Right atrium auricular region (tissue), 2 donors: ENCODE data around the gene CIDEA. TPM values are rescaled to one million over a fixed set of nuclear protein-coding genes. Genes with fewer than 3 reads are reported as not detected.

Source experiments
- DNase-seq: peaks from one replicate; pipeline ENCODE4 v3.0.0-alpha.2; 2019; ENCODE audit warnings: low spot score
- H3K27ac ChIP-seq, 2 donors: fragments of 200-600 bp; sonication (generic); 1 replicate in 1 of 2; 2 replicates in 1 of 2; pipeline ENCODE4 v1.5.1; 2016 to 2019
- H3K27me3 ChIP-seq, 2 donors: fragments of 200-600 bp; sonication (generic); one replicate each; pipeline versions ENCODE4 v1.5.1 to v1.6.0; 2017 to 2019
- H3K36me3 ChIP-seq: fragments of 200-600 bp; sonication (generic); one replicate; pipeline ENCODE4 v1.5.1; 2016
- H3K4me1 ChIP-seq, 2 donors: fragments of 200-600 bp; sonication (generic); one replicate each; pipeline versions ENCODE4 v1.5.1 to v1.6.0; 2017 to 2019
- H3K4me3 ChIP-seq, 2 donors: fragments of 200-600 bp; sonication (generic); 1 replicate in 1 of 2; 2 replicates in 1 of 2; pipeline ENCODE4 v1.5.1; 2017 to 2019; ENCODE audit warnings: mild to moderate bottlenecking in 1 of 2, moderate library complexity in 1 of 2
- H3K9me3 ChIP-seq, 2 donors: fragments of 200-600 bp; sonication (generic); one replicate each; pipeline ENCODE4 v1.5.1; 2019
- total RNA-seq, 2 donors: library from RNA; depleted of rRNA; stranded (reverse); fragments of >200 nt; gene quantifications; one replicate each; pipeline ENCODE4 v1.1.0, GENCODE V29; 2016
- TF ChIP-seq, protein P1 (sequence below), 2 donors: fragments of 200-600 bp; sonication (generic); IDR thresholded peaks; one replicate each; pipeline ENCODE4 v1.5.1; 2019; ENCODE audit warnings: antibody characterized with exemption in 2 of 2

Gene CIDEA
- total RNA-seq, 2 donors from 2014 or later, result 0.82 to 3.9 TPM

- H3K4me3 ChIP-seq, result no peak overlapping the region
- H3K27me3 ChIP-seq, result no peaks in the 10 kb centered on the region
- no peak for DNase-seq
- no peak overlapping the region for H3K27ac ChIP-seq
- TF ChIP-seq, protein P1, sequence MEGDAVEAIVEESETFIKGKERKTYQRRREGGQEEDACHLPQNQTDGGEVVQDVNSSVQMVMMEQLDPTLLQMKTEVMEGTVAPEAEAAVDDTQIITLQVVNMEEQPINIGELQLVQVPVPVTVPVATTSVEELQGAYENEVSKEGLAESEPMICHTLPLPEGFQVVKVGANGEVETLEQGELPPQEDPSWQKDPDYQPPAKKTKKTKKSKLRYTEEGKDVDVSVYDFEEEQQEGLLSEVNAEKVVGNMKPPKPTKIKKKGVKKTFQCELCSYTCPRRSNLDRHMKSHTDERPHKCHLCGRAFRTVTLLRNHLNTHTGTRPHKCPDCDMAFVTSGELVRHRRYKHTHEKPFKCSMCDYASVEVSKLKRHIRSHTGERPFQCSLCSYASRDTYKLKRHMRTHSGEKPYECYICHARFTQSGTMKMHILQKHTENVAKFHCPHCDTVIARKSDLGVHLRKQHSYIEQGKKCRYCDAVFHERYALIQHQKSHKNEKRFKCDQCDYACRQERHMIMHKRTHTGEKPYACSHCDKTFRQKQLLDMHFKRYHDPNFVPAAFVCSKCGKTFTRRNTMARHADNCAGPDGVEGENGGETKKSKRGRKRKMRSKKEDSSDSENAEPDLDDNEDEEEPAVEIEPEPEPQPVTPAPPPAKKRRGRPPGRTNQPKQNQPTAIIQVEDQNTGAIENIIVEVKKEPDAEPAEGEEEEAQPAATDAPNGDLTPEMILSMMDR (IDR thresholded peaks at IDR 0.05), result no peak
- no peaks in the 10 kb centered on the region for H3K9me3 ChIP-seq
- no peaks in the 10 kb centered on the region for H3K4me1 ChIP-seq
- no peaks in the 10 kb centered on the region for H3K36me3 ChIP-seq
Measured at GRCh38 chr18:12295389-12296086, 41.4 kb downstream of the CIDEA start.

- no peaks in the 10 kb centered on the region for H3K9me3 ChIP-seq
- H3K4me3 ChIP-seq, result no peak overlapping the region
- no peak overlapping the region for H3K27ac ChIP-seq
- DNase-seq, result no peak
- H3K36me3 ChIP-seq, result no peaks in the 10 kb centered on the region
- TF ChIP-seq, protein P1 (IDR thresholded peaks at IDR 0.05), result no peak
- H3K27me3 ChIP-seq, result no peaks in the 10 kb centered on the region
- H3K4me1 ChIP-seq, result no peaks in the 10 kb centered on the region
Measured at GRCh38 chr18:12296087-12296403, 41.9 kb downstream of the CIDEA start.

DNA sequence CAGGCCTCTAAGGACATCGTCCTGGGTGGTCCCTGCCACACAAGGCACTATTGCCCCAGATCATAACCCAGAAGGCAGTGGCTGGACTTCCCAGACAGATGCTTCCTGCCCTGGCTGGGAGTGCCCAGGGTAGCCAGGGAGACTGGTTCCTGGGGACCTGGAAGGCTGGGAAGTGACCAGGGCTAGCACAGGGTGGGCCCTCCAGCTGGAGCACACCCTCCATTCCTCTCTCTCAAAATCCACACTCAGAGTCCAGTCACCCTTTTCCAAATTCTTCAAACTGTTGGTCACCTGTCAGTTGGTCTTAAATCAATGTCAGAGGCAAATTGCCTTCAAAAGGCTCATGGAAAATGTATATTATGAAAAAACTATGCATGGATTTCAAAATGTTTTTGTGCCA lies 42.3 kb downstream of the CIDEA start:
- Histone ChIP-seq H3K4me3 (no peak overlapping the region), H3K36me3 (no peaks in the 10 kb centered on the region), H3K9me3 (no peaks in the 10 kb centered on the region), H3K27me3 (no peaks in the 10 kb centered on the region), H3K27ac (no peak overlapping the region), H3K4me1 (no peaks in the 10 kb centered on the region)
- no peak for DNase-seq
- TF ChIP-seq, protein P1 (IDR thresholded peaks at IDR 0.05), result no peak

DNA sequence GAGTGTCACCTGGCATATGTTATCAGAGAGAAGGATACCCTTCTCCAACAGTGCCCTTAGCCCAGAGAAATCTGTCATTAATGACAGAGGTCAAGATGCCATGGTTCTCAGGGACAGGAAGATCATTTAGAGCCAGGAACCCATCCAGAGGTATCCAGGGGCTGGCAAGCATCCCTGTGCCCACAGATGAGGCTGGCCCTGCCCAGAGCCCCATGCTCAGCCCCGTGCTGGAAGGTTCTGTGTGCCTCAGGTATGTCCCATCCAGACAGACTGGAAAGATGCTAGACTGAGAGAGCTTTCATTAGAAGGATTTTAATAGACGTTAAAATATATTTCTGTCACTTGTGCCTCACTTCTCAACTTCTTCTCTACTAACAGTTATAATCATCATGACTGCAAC lies 45.7 kb downstream of the CIDEA start:
- H3K27ac ChIP-seq, result no peak overlapping the region
- no peaks in the 10 kb centered on the region for H3K9me3 ChIP-seq
- no peak overlapping the region for H3K4me3 ChIP-seq
- H3K4me1 ChIP-seq, result no peaks in the 10 kb centered on the region
- TF ChIP-seq, protein P1 (IDR thresholded peaks at IDR 0.05), result no peak
- no peak for DNase-seq
- no peaks in the 10 kb centered on the region for H3K36me3 ChIP-seq
- H3K27me3 ChIP-seq, result no peaks in the 10 kb centered on the region

- peaks cover 0 to 7% of the 10 kb centered on the region in 2 donors for H3K4me1 ChIP-seq
- TF ChIP-seq, protein P1 (IDR thresholded peaks at IDR 0.05), result no peak
- H3K27ac ChIP-seq, result no peak overlapping the region
- no peak overlapping the region for H3K4me3 ChIP-seq
- H3K36me3 ChIP-seq, result no peaks in the 10 kb centered on the region
- DNase-seq, result no peak
- H3K27me3 ChIP-seq, result no peaks in the 10 kb centered on the region
- no peaks in the 10 kb centered on the region for H3K9me3 ChIP-seq
Measured at GRCh38 chr18:12301263-12302005, 47.3 kb downstream of the CIDEA start.
